Measurements from ENCODE around the gene IL4I1.

IL4I1 gene

DNA sequence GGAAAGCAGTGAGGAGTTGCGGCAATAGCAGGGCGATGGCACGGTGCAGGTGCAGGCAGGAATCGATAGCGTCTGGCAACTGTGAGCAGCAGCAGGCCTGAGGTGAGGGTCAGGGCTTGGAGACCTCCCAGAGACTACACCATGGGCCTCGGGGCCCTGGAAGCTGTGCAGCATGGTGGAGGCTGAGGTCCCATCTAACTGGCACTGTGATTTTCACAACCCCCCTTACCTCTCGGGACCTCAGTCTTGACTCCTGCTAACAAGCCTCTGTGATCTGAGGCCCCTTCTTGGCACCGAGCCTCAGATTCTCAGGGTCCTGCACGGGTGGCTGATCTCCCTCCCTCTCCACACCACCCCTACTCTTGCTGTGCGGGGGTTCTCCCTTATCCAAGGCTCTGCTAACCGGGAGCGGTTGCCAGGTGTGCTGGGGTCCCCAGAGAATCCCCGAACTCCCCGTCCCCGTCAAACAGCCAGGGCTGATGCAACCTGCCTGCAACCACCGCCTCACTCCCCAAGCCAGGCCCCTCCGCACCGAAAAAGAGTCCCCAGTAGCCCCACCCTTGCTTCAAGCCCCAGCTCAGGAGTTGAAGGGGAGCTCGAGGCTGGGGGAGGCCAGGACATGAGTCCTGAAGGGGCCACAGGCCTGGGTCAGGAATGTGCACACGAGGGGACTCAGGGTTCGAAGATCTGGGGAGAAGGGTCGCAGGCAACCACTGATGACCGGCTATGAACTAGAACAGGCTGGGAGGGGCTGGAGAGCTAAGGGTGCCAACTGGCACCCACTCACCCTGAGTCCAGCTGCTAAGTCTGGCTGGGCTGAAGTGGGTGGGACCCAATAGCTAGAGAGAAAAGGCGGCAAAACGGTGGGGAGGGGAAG lies 27.6 kb upstream of the IL4I1 start:
- no peak for DNase-seq (ENCODE audit: low spot score)

DNA sequence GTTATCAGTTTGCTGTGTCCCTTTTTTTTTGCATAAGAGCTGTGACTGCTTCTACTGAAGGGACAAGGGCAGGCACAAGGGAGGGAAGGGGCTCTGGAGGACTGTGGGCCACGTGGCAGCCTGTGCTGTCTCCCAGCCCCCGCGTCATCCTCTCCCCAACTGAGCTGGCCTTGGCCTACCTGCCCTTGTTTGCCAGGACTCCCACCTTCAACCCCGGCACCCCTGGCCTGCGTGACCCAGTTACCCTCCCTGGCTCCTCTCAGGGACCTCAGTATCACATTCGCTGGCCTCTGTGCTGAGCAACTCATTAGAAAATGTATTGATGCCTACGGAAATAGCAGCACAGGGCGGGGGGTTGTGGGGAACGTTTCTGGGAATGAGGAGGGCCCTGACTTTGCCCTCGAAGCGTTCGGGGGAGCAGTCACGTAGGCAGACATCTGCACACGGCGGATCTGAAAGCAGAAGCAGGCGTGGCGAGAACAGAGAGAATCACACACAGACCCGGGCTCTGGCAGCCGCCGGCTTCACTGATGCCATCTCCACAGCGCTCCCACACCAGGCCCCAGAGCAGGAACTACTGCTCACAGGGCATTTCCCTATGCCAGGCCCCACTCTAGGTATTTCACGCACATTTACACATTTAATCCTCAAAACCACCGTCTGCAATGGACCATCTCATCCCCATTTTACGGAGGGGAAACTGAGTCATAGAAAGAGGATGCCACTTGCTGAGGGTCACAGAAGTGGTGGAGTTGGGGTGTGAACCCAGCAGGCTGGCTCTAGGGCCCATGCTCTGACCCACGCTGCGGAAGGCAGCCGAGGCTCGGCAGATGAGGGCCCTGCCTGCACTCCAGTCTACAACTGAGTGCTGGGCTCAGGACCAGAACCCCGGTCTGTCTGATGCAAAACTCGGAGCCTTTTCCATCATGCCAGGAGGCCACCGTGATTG lies 26.6 kb upstream of the IL4I1 start:
- no peak for DNase-seq (ENCODE audit: low spot score)

DNA sequence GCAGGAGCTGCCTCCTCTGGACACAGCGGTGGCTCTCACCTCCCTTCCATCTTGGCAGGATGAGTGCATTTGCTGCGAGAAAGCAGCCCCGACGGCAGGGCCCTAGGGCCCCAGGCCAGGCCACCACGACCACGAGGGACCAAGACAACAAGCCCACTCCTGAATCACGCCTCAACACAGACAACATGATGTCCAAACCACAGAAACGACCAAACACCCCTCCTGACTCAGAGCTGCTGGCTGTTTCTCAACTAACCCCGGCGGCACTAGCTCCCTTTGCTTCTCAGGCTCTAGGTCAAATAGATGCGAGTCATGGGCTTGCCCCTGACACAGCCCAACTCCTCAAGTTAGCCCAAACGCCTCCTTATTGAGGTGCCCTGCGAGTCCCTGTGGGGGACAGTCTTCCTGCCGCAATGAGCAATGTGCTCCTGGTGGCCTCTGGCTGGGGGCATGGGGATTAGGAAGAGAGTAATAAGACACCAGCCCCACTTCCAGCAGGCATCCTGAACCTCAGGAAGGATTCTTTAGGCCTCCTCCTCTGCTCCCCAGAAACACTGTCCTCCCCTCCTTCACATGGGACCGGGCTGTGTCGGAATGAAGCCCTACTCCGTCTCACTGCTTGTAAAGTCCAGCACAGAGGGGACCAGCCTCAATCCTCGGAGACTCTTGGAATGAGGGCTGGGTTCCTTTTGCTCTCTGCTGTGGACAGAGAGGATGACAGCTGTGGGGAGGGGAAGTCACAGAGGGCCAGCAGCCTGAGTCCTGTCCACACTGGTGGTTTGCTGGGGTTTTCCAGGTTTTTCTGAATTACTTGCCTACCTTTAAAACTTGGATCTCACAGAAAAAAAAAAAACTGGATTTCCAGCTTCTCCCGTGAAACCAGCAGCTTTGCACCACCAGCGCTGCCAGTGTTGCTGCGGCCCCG lies 25.4 kb upstream of the IL4I1 start:
- no peak for DNase-seq (ENCODE audit: low spot score)

DNA sequence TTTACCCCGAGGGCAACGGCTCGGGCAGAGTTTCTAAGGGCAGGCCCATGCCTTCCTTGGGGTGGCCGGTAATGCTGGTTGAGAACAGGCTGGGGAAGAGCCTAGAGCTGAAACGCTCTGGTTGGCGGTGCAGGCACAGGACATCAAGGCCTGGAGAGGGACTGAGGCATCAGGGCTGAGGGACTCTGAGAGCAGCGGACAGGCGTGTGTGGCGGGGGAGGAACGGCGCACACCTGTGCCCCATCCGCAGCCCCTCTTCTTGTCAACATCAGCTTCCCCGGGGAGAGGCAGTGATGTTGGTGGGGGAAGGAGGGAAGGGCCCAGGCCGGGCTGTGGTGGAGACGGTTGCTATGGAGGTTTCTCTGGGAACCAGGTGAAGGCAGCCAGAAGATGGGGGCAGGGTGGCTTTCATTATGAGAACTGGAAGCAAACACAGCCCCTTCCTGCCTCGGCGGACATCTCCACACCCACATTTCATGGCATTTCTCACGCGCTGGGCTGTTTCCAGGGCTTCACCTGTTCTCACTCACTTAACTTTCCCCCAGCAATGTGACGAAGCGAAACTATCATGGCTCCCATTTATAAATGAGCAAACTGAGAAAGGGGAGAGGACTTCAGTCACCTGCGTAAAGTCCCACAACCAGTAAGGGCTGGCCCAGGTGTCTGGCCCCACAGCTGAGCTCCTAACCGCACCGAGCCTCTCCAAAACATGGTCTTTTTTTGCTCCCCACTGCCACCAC lies 24.1 kb upstream of the IL4I1 start:
- no peak for DNase-seq (ENCODE audit: low spot score)

DNA sequence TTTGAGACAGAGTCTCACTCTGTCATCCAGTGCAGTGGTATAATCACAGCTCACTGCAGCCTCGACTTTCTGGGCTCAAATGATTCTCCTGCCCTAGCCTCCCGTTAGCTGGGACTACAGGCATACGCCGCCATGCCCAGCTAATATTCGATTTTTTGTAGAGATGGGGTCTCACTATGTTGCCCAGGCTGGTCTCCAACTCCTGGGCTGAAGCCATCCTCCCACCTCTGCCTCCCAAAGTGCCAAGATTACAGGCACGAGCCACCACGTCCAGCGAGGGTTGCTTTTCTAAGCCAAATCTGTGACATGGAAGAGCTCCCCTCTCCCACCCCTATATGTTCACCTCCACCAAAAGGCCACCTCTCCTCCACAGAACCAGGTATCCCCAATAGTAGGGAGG lies 21.4 kb upstream of the IL4I1 start:
- no peak for DNase-seq (ENCODE audit: low spot score)

DNA sequence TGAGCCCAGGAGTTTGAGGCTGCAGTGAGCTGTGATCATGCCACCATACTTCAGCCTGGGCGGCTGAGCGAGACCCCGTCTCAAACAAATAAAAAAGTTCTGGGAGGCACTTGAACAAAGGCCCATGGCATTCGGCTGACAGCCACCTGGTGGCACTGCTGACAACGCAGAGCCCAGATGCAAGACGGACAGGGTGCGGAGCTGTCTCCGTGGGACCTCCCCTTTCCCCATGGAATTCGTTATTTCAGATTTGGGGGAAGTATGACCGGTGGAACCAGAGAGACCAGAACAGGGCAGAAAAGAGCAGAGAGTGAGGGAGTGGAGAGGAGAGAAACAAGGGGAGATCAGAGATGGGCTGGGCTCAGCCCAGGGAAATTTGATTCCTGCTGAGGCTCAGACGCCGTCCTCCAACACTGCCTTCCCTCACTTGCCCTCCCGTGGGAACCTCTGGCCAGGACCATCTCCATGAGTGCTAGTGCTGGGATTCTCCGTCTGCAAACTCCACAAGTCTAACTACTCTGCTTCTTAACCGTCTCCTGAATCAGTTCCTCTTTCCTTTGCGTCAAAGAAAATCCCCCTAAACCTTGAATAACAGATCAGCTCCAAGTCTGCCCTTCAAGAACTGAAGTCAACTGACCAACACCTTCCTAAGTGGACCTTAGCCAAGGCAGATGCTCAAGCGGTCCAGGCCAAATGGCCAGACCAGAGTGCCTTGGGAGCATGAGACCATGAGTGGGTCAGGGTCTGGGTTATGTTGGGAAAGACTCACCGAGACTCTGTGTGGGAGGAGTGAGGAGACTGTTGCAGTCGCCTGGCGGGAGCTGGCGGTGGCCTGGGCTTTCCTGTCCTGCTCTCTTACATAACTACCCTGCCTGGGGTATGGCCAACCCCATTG lies 20.4 kb upstream of the IL4I1 start:
- DNase-seq (ENCODE audit: low spot score), result no peak

DNA sequence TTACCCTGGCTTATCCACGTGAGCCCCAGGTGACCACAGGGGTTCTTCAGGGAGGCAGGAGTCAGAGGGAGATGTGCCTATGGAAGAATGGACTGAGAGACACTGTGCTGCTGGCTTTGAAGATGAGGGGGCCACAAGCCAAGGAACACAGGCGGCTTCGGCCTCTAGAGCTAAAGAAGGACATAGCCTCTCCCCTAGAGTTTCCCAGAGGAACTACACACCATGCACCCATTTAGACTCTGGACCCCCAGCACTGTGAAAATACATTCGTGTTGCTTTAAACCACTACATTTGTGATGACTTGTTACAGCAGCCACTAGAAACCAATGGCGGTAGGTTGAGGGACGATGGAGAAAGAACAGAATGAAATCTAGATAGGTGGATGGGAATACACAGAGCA lies 18.6 kb upstream of the IL4I1 start:
- no peak for DNase-seq (ENCODE audit: low spot score)

DNA sequence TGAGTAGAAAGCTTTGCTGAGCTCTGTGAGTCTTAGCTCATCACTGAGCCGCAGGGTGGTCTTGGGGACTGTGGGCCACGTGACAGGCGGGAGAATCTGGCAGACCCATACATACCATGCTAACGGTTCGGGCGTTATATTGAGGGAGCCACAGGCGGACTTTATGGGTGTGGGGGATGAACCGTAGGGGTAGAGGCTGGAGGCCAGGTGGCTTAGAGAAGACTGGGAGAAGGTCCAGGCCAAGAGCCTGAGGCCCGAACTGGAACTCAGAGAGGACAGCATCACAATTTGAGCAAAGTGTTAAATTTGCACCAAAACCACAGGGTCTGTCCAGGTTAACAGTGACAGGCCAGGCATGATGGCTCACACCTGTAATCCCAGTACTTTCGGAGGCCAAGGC lies 17.0 kb upstream of the IL4I1 start:
- no peak for DNase-seq (ENCODE audit: low spot score)

DNA sequence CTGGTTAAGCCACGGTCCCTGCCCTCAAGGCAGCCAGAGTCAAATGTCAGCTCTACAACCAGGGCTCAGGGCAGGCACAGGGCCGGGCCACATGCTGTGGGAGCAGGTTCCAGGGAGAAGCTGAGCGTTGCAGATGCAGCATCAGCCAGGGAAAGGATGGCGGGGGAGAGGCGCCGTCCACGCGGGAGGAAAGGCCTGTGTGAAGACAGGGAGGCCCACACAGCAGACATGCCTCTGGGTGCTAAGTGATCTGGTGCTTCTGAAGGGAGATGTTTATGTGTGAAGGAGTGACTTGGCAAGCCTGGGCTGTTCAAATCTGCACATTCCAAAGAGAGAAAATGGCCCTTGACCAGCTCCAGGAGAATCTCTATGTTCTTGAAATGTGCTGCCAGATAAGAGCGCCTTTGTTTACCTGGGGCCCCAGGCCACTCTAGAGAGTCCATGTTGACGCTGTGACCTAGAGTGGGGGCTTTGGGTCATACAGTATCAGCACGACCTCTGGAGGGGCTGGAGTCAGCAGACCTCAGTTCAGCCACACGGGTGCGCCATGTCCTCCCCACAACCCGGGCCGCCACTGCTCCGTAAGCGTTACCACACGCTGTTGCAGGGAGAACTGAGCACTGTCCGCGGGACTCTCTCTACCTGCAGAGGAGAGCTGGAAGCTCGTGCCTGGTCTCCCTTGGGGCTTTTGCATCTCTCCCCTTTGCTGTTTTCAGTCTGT lies 16.4 kb upstream of the IL4I1 start:
- DNase-seq (ENCODE audit: low spot score), result no peak

DNA sequence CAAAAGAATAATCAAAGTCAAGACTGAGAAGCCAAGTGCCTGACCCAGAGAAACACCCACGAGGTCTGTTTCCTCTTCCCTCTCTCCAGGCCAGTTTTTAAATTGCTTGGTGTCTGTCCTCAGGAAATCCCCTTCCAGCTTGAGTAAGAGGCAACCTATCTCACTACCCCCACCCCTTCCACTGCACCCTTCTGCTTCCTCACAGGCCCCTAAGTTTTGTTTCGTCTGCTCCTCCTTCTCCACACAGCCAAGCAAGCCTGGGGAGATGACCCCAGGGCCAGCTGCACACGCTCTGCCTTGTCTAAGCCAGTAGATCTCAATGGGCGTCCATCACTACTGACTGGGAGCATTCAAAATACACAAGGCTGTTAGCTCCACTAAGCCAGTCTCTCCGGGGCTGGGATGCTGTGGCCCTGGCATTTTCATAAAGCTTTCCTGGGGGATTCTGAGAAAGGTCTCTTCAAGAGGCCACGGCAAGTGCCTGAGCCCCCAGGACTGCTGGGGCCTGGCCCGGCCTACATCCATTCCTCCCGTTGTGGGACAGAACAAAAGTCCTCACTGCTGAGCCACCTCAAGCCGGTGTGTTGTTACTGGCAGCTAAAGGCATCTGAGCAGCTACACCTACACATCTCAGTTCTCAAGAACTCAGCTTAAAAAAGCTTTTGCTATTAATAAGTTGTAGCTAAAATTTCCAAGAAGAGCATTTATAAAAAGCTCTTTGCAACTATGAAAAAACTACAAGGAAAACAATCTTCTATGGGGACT lies 14.9 kb upstream of the IL4I1 start:
- DNase-seq (ENCODE audit: low spot score), result no peak

DNA sequence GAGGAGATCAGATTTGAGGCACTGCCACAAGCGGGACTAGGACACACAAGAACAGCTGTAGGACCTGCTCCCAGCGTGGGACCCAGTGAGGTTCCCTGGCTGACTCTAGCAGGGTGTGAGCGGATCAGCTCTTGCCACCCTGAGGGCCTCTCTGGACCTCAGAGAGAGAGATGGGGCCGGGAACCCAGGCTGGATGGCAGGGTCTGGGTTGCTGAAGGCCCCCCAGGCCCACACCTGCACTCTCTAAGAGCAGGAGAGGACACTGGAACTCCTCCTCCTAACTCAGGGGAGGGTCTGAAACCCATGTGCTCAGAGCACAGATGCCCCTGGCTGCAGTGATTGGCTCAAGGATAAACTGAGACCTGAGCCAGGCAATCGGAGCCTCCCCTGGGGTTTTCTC lies 13.5 kb upstream of the IL4I1 start:
- DNase-seq (ENCODE audit: low spot score), result no peak

DNA sequence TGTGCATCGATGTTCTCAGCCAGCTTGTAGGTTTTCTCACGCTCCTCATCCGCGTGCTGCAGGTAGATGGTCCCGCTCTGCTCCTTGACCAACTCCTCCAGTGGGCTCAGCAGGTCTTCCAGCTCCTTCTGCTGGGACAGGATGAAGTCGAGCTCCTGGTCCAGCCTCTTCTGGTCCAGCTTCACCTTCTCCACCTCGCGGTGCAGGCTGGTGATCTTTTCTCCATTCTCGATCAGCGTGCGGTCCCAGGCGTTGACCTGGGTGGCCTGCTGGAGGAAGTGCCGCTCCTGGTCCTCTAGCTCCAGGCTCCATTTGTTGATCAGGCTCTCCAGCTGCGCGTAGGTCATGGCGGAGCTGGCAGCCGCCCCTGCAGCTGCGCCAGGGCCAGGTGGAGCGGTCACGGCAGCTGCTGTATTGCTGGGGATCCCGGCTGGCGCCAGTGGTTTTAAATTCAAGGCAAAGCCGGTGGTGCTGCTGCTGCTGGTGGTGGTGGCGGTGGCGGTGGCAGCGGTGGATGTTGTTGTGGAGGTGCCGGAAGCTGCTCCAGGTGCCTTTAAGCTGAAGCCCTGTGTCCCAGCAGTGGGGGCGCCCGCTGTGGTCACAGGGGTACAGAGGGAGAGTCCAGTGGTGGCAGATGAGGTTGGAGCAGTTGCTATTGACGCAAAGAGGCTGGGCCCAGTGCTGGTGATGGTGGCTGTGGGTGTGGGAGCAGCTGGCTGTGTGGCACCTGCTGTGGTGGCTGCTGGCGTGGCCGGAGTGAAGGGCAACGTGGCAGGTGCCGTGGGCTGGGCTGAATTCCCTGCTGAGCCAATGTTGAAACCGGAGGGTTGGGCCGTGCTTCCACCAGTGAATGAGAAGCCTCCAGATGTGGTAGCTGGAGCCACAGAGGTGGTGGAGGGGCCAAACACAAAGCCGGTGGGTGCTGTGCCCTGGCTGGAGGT lies 12.1 kb upstream of the IL4I1 start:
- DNase-seq (ENCODE audit: low spot score), result no peak

DNA sequence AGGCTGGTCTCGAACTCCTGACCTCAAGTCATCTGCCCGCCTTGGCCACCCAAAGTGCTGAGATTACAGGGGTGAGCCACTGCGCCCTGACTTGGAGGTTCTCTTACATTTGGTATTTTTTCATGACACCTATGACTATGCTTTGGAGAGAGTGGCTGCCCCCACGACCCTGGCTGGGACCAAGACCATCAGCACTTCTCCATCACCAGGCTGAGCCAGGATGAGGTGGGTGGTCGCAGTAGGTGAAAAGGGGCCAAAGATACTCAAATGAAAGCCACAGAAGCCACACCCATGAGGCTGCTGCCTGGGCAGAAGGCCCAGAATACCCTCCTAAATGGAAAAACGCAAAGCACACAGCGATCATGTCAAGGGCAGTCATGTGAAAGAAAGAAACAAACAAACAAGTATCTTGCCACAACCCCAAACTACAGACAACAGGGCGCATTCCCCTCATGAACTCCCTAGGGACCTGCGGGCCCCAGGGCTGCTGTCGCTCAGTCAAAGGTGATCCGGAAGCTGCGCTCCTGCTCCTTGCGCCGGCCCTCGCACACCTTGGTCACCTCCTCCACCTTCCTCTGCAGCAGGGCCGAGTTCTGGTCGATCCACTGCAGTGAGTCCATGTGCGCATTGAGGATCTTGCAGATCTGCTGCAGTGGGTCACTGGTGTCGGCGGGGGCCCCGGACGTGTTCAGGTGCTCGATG lies 11.2 kb upstream of the IL4I1 start:
- DNase-seq (ENCODE audit: low spot score), result no peak

DNA sequence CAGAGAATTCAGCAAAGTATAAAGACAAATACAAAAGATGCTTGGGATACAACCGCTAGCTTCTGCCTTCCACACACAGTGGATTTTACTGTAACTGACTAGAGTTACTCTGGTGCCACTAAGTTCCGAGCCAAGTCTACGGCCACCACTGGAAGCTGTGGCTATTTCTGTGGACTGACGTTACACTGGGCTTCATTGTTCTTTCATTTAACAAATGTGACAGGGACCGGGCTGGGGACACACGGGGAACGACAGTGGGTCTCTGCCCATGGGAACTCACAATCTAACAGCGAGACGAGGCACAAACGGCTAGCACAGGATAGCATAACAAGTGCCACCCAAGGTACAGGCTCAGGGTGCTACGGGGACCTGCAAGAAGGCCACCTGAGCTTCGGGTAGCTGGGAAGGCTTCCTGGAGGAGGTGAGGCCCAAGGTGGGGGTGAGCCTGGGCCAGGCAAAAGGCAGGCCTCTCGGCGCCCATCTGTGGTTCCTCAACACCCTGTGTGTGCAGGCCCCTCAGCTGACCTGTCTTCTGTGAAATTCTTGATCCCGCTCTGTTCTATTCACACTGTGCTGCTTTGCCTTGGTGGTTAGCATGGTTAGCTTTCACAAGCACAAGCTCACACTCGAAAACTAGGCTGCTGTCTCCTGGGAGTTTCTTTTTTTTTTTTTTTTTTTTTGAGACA lies 10.3 kb upstream of the IL4I1 start:
- DNase-seq (ENCODE audit: low spot score), result no peak

DNA sequence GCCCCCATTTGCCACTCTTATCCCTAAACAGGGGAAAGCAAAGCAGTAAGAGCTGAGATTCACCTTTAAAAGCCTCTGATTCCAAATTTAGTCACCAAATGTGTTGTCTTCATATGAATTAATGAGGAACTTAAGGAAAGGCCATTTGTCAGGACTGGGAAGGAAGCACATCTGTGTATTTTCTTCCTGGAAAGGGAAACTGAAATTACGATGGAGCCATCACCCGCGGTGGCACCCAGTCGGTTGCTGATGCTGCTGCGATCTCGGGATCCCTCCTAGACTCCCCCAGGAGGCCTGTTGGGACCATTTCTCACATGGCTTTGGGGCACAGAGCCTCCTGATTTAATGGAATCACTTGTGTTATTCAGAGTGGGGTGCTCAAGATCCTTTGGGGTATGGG lies 7.4 kb upstream of the IL4I1 start:
- no peak for DNase-seq (ENCODE audit: low spot score)

DNA sequence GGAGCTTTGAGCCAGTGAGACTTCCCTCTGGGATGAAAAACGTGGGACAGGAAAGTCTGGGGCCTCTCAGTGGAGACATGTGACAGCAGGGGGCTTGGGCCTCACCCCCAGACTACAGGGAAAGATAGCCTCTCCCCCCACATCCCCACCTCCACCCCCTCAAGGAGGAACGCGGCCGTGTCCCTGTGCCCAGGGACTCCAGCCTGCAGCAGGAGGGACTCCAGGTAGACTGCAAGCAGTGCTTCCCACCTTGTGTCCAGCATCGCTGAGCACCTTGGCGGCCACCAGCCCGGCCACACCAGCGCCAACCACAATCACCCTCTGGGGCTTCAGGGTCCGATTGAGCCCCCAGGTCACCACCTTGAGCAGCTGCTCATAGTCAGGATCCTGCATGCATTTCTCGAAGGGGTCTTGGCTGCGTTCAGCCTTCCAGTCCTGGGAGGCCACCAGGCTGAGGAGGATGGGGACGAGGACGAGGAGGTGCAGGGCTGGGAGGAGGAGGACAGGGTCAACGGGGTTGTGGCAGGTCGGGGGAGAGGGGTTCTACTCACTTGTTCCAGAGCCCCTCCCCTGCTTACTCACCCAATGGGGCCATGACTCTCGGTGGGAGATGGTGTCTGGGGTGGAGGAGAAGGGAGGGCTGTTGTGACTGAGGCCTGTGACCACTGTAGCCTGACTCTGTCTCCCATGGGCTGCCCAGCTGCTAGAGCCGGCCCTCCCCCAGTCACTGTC lies 955 bp downstream of the IL4I1 start:
- DNase-seq (ENCODE audit: low spot score), result no peak

Data from kidney capillary endothelial cell (primary cell).